ENCODE results near the gene SPTBN4.
"Not testable (repeated sequence)": the region's sequence is repeated elsewhere in the genome, so short reads cannot be mapped to it uniquely, and the experiment has no call there.

Gene SPTBN4

DNA sequence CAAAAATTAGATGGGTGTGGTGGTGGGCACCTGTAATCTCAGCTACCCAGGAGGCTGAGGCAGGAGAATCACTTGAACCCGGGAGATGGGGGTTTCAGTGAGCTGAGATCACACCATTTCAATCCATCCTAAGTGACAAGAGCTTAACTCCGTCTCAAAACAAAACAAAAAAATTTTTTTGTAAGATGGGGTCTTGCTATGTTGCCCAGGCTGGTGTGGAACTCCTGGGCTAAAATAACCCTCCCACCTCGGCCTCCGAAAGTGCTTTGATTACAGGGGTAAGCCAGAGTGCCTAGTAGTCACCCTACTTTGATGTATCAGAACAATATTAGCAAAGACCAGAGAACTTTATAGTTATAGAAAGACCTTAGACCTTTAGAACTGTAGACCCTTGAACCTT, 7.9 kb downstream of the SPTBN4 start:
- no peak for DNase-seq (ENCODE audit: low read depth)
- TF ChIP-seq CTCF (IDR thresholded peaks at IDR 0.05; ENCODE audit: control insufficient read depth, insufficient read depth, low read depth, low read length, missing control alignments): no peak
- no peak overlapping the region for H3K4me3 ChIP-seq (ENCODE audit: control insufficient read depth, low read depth, low read length)

DNA sequence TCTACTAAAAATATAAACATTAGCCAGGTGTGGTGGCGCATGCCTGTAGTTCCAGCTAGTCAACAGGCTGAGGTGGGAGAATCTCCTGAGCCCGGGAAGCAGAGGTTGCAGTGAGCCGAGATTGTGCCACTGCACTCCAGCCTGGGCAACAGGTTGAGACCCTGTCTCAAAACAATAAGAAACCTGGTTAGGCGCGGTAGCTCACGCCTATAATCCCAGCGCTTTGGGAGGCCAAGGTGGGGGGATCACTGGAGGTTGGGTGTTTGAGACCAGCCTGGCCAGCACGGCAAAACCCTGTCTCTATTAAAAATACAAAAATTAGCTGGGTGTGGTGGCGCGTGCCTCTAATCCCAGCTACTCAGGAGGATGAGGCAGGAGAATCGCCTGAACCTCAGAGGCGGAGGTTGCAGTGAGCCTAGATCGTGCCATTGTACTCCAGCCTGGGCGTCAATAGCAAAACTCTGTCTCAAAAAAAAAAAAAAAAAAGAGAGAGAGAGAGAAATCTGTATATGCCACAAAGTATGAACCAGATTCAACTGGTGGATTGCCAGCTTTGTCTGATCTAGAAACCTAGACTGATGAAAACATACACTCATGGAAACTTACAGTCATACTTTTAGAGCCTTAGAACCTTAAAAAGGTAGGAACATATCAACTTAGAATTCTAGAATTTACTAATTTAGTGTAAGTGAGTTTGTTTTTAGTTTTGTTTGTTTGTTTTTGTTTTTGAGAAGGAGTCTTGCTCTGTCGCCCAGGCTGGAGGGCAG, 9.3 kb downstream of the SPTBN4 start:
- not testable (repeated sequence) for DNase-seq (ENCODE audit: low read depth); H3K4me3 ChIP-seq (ENCODE audit: control insufficient read depth, low read depth, low read length)

GRCh38 chr19:40486017-40486416, 19.2 kb downstream of the SPTBN4 start:
- no peak for DNase-seq (ENCODE audit: low read depth)
- H3K4me3 ChIP-seq (ENCODE audit: control insufficient read depth, low read depth, low read length): no peak overlapping the region
- TF ChIP-seq CTCF (IDR thresholded peaks at IDR 0.05; ENCODE audit: control insufficient read depth, insufficient read depth, low read depth, low read length, missing control alignments): no peak

DNA sequence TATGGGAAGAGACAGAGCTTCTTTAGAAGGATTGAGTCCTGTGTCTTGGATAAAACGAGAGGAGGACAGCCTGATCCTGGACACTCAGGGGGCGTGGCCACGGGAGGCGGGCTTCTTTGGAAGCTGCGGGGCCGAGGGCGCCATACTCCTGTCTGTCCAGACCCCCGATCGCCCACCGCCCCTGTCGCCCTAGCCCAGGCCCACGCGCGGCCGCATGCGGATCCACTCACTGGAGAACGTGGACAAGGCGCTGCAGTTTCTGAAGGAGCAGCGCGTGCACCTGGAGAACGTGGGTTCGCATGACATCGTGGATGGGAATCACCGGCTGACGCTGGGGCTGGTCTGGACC, 23.1 kb downstream of the SPTBN4 start:
- no peak overlapping the region for H3K4me3 ChIP-seq (ENCODE audit: control insufficient read depth, low read depth, low read length)
- TF ChIP-seq CTCF (IDR thresholded peaks at IDR 0.05; ENCODE audit: control insufficient read depth, insufficient read depth, low read depth, low read length, missing control alignments): no peak
- DNase-seq (ENCODE audit: low read depth): no peak

DNA sequence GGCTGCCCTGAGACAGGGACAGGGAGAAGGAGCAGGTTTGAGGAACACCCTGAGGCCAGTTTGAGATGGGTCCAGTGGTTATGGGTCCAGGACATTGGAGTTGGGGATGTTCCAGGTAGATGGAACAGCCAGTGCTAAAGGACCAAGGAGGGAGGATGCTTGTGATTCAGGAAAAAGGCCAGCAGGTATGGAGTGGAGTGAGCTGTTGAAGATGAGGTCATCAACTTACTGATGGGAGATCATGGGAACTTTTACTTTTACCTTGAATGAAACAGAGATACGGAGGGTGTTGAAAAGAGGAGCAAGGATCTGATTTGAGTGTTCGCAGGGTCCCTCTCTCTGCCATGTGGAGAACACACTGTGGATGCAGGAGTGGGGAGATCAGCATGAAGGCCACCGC, 25.5 kb downstream of the SPTBN4 start:
- TF ChIP-seq CTCF (IDR thresholded peaks at IDR 0.05; ENCODE audit: control insufficient read depth, insufficient read depth, low read depth, low read length, missing control alignments): no peak
- no peak overlapping the region for H3K4me3 ChIP-seq (ENCODE audit: control insufficient read depth, low read depth, low read length)
- no peak for DNase-seq (ENCODE audit: low read depth)

DNA sequence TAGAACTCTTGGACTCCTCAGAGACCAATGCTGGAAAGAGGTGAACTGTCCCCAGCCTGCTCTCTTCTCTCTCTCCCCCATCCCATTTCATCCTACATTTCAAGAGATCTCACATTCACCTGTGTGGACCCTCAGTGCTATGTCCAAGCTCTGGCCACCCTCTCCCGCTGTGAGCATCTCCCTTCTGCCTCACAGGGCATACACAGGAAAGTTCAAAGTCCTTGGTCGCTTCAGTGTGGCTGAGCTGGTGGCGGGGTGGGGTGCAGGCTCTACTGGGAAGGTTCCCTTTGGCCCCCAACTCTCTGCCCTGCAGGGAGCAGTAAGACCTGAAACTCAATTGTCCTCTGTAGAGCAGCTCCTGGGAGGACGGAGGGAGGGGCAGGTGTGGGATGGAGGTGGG, 27.0 kb downstream of the SPTBN4 start:
- TF ChIP-seq CTCF (IDR thresholded peaks at IDR 0.05; ENCODE audit: control insufficient read depth, insufficient read depth, low read depth, low read length, missing control alignments): no peak
- no peak for DNase-seq (ENCODE audit: low read depth)
- H3K4me3 ChIP-seq (ENCODE audit: control insufficient read depth, low read depth, low read length): no peak overlapping the region

GRCh38 chr19:40494191-40494838, 27.5 kb downstream of the SPTBN4 start:
- H3K4me3 ChIP-seq (ENCODE audit: control insufficient read depth, low read depth, low read length): no peak overlapping the region
- no peak for DNase-seq (ENCODE audit: low read depth)
- no peak for TF ChIP-seq CTCF (IDR thresholded peaks at IDR 0.05; ENCODE audit: control insufficient read depth, insufficient read depth, low read depth, low read length, missing control alignments)
